Measurements from ENCODE around the gene POTEB3.
"Not testable (repeated sequence)": the region's sequence is repeated elsewhere in the genome, so short reads cannot be mapped to it uniquely, and the experiment has no call there.

- TF ChIP-seq NR2C2 (IDR thresholded peaks at IDR 0.05; ENCODE audit: borderline replicate concordance, control insufficient read depth, insufficient read length, low read depth); HDAC2 (IDR thresholded peaks at IDR 0.05); CHD4 (IDR thresholded peaks at IDR 0.05); ELK1 (IDR thresholded peaks at IDR 0.05; ENCODE audit: low read depth, low read length); SUZ12 (IDR thresholded peaks at IDR 0.05; ENCODE audit: unreplicated experiment); EP300 (IDR thresholded peaks at IDR 0.05; ENCODE audit: borderline replicate concordance in 1 of 2, control insufficient read depth in 1 of 2, low read depth in 2 of 2, low read length in 2 of 2); EZH2 (IDR thresholded peaks at IDR 0.05; ENCODE audit: borderline replicate concordance, control insufficient read depth, low read depth, low read length); IKZF2 (IDR thresholded peaks at IDR 0.05); ATF3 (IDR thresholded peaks at IDR 0.05; ENCODE audit: borderline replicate concordance, extremely low read depth, low read depth, low read length); MAX (IDR thresholded peaks at IDR 0.05; ENCODE audit: low read depth, low read length): not testable (repeated sequence)
Observed at GRCh38 chr15:21385961-21386360, 54.3 kb downstream of the POTEB3 start.
